ENCODE data around the gene TMEM158.

The TMEM158 gene

DNA sequence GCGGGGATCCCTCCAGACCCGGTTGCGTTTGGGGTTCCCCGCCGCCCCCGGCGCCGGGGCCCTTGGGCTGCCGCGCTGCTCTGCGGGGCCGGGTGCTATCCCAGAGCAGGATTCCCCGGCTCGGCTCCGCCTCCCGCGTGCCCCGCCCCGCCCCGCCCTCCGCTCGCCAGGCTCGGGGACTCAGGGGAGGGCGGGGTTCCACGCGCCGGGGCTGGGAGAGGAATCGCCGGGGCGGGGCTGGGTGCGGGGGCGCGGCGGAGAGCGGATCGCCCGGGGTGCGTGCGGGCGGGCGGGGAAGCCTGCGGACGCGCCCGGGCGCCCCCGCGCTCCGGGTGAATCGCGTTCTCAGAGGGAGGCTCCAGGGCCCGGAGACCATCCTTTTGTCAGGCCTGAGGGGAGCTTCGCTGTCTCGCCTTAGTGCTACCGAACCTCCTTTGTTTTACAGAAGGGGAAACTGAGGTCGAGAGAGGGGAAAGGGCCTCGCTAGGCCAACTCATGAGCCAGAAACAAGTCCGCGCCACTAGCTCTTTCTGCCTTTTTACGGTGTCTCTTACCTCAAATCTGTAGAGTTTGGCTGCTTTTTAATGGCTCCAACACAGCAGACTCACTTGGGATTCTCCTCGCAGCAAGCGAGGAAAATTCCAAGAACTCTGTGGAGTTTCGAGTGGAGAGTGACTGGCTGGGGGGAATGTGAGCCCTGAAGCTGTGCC is at the start of gene TMEM158:
Gene TMEM158 (minus strand): TSS at position 82 of the 710 bp plus-strand sequence. CDS start 260 bp downstream, outside the sequence.
- DNase-seq (ENCODE audit: low read depth): peak; percentile 33

DNA sequence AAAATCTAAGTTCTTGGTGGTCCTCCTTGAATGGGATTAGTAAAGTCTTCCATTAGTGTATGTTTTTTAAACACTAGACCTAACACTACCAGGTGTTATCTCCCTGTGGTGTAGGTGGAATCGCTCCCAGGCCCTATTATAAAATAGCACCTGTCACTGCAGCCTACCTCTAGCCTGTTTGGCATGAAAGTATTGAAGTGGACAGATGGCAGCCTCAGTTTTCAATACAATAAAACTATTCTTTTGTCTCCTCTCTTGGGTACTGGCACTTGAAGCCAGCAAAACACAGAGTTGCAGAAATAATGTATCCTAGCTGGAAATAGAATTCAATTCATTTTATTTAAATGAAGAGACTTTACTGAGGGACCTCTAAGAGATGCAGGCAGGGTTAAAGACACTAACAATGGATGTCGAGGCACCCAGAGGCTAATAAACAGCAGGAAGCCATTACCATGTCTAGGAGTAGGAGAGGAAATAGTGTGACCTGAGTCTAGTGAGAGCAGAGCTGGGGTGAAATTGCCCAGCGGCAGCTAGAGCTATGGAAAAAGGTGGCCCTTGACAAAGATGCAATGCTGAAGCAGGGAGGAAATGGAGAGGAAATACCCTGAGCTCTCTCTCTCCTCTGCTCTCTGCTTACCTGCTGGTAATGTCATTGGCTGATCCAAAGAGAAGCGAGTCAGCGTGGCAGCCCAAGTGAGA is 49.1 kb upstream of the TMEM158 start:
- DNase-seq (ENCODE audit: low read depth): no peak

DNA sequence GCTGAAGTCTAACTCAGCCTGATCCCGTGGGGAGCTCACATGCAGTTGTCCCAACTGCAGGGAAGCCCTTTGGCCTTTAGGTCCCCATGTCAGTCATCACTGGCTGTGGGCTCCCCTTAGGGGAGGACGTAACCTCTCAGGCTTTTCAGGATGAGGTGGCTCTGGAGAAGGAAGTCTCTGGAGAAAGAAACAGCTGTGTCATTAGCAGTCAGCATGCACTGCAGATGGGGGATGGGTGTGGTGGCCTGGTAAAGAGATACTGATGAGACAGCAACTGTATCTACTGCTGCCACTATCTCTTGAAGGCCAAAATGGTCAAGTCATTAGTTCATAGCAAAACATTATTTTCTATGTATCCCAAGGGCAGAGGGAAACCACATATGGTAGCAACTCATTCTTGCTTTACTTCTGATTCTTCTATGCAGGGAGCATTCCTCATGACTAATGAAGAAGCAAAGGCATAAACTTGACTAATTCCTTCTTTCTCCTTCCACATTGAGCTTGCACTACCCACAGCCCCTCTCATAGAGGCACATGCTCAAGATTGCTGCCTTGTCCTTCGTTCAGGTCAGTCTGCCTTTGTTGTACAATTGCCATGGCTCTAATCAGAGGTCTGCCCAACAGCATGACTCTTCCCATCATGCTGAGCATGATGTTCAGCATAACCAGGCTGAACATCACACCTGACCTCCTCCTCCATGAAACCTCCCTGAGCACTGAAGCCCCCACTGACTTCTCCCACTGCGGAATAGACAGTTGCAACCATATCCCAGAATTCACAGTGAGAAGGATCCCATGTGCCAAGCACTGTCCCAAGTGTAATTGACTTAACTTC is 47.8 kb upstream of the TMEM158 start:
- no peak for DNase-seq (ENCODE audit: low read depth)

DNA sequence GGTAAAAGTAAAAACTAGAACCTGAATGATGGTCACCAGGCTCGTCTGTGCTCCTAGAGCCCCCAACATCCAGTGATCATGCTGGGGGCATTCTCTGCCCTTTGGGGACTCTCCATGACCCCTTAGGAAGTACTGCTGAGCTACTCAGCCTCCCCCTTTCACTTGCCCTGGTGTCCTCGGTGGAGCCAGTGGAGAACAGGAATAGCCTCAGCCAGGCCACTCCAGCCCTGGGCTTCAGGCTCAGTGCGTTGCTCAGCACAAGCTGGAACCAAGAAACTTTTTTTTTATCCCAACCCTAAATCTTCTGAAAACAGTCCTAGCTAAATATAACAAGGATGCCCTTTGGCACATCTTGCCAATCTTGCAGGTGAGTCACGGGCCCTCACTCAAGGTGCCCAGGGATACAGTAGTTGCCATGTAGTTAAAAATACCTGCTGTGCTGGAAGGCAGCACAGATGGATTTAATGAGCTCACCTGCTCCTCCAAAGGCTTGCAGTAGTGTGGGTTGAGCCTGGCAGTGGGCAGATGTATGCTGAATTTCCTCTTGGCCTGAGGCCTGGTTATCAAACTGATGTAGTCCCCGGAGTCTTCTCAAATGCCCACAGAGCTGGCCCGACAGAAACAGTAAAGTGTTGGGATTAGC is 46.9 kb upstream of the TMEM158 start:
- no peak for DNase-seq (ENCODE audit: low read depth)

DNA sequence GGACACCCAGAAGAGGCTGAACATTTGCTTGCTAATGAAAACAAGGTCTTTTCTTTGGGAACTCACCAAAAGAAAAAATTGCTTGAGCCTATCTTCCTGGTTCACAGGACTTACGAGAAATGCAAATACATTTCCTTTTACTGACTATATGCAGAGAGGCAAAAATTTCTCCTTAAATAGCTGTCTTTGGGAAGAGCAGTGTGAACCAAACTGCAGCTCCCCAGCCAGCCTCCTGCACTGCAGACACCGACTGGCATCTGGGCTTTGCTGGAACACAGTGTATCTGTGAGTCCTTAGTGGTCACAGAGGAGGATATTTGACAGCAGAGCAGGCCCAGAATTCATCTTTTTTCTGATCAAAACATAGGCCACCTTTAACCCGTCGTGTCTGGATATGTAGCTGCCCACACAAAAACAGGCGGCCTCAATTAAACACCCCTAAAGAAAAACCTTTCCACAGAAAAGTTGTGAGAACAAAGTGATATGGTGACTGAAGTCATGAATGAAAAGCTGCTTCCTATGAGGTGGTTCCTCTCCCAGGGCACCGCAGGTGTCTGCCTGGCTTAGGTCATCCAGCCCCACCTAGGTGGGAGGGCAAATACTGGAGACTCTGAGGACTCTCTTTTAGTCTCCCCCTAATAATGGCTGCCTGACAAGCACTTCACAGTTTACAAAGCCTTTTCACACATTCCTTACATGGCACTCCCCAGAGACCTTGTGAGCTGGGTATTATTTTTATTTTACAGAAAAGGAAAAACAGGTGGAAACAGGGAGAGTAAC is 46.1 kb upstream of the TMEM158 start:
- no peak for DNase-seq (ENCODE audit: low read depth)

DNA sequence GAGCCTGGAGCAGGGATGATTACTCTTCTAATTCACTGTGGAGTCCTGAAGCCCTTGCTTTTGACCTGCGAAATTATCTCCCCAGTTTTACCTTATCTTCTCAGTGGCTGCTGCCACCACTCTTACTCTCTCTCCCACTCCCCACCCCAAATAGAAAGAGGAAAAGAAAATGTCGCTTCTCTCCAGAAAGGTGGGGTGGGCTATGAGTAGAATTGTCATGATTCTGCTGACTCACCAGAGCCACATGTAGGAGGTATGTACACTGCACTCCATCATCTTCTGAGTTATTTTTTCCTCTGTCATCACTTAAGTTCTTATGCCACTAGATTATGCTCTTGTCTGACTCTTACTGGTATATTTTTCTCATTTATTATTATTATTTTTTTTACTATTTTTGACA is 43.9 kb upstream of the TMEM158 start:
- no peak for DNase-seq (ENCODE audit: low read depth)

DNA sequence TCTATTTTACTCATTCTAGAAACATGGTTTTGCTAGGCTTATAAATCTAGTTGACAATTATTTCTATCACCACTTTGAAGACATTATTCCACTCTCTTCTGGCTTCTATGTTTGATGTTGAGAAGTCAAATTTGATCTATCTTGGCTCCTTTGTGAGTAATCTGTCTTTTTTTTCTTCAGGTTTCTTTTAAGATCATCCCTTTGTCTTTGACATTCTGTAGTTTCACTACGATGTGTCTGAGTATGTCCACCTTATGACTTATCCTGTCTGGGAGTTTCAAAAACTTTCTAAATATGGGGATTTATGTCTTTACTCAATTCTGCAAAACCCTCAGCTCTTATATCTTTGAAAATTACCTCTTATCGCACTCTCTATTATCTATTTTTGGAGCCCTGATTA is 41.0 kb upstream of the TMEM158 start:
- DNase-seq (ENCODE audit: low read depth): no peak

DNA sequence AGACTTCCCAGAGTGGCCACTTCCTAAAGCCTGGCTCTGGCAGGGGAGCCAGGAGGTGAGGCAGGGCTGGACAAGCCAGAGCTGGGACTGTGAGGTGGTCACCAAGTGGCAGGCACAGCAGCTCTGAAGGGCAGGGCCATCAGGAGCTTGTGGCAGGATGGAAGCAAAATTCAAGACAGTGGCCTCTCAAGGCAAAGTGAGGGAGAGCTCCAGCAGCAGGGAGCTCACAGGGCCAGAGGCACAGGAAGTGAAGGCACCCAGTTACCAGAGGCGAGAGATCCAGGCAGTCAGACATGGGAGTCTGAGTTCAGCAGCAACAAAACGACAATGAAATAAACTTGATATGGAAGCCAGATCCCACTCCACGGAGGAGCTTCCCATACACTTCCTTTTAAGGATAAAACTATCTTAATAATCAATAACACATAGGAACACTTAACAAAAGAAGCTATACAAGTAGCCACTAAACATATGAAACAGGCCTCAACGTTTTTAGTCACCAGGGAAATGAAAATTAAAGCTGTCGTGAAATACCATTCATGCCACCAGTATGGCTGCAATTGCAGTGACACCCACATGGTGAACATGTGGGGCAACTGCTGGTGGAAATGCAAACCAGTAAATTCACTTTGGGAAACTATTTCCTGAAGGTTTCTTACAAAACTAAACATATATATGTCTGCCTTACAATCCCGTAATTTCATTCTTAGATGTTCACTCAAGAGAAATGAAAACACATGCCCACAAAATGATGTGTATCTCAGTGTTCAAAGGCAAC is 35.4 kb upstream of the TMEM158 start:
- DNase-seq (ENCODE audit: low read depth): no peak

DNA sequence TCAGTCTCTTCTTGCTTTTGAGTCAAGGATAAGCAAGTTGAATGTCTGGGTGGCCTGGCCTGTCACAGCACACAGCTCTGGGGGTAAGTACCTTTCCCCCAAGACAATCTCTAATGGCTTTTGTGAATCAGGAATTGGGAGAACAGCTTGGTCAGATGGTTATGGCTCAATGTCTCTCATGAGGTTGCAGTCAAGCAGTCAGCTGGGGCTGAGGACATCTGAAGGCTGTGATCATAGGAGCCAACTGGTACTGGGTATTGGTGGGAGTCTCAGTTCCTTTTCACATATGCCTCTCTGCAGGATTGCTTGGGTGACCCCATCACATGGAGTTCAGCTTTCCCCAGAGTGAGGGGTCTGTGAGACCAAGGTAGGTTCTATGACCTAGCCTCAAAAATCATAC is 33.0 kb upstream of the TMEM158 start:
- no peak for DNase-seq (ENCODE audit: low read depth)

DNA sequence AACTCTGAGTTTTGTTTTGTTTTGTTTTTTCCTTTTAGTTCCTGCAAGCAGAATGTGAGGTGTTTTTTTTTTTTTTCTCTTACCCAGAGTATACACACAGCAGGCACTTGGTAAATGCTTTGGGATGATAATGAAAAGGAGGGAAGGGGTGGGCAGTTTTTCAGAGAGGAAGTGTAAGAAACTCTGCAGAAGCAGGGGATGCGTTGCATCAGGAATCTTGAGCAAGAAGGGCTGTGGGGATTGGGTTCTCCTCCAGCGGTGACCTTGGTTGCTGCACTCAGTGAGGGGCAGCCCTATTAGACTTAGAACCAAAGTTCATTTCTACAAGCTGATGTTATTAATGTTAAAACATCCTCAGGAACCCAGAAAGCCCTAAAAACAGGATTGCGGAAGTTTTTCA is 32.2 kb upstream of the TMEM158 start:
- no peak for DNase-seq (ENCODE audit: low read depth)

DNA sequence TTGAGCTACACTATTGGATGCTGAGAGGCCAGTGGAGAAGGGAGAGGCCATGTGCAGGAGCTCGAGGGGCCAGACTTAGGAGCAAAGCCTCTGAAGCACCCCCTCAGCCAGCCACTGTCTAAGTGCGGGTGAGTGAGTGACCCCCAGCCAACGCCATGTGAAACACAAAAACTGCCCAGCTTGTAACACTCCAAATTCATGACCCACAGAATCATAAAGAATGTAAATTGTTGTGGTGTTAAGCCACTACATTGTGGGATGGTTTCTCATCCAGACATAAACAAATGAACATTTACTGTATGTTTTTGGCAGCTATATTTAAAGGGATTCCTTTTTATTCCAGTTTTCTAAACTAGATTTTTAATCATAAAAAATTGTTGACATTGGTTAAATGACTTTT is 27.2 kb upstream of the TMEM158 start:
- DNase-seq (ENCODE audit: low read depth): no peak

DNA sequence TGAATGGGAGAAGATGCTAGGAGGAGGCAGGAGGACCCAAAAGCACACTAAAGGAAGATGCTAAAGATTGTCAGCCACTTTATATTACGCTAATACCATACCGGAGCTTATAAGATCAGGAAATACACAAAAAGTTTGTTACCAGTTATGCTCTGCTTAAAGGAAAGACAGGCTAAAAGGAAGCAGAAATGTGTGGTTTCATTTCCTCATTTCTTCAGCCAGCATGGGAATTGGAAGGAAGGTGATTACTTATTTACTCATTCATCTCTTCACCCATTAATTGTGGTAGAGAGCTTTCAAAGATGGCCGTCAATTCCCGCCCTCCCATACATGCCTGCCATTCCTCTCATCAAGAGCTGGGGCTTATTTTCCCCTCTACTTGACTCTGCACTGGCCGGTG is 26.7 kb upstream of the TMEM158 start:
- no peak for DNase-seq (ENCODE audit: low read depth)

DNA sequence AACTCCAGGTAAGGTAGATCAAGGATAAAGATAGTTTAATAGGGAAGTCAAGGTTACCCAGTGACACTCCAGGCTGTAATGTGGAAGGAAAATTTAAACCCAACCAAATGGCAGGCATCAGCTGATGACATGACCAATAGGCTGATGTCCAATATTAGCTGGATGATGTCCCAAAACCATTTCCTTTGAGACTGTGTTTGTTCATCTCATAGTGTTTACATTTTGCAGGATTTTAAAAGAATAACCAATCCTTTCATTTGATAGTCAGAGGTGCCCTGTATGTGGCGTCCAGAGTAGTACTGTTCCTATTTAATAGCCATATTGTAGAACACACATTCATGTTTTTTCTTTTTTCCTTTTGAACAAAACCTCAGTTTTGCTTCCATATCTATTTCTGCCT is 23.3 kb upstream of the TMEM158 start:
- DNase-seq (ENCODE audit: low read depth): no peak

DNA sequence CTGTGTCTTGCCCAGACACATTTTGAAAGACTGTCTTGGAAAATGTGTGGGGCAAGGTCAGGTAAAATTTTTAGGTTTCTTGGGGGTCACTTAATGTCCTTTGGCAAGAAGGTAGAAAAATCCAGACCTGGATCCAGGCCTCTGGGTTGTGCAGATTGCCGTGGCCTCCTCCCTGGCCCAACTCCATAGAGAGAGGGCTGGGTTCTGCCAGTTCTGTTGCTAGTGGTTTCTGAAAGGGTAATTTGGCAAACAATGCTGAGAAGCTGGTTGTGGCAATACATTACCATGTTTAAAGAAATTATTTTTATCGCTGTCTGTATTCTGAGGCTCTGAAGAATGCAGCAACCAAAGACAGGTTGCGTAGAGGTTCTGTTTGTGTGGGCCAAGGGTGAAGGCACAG is 20.2 kb upstream of the TMEM158 start:
- no peak for DNase-seq (ENCODE audit: low read depth)

DNA sequence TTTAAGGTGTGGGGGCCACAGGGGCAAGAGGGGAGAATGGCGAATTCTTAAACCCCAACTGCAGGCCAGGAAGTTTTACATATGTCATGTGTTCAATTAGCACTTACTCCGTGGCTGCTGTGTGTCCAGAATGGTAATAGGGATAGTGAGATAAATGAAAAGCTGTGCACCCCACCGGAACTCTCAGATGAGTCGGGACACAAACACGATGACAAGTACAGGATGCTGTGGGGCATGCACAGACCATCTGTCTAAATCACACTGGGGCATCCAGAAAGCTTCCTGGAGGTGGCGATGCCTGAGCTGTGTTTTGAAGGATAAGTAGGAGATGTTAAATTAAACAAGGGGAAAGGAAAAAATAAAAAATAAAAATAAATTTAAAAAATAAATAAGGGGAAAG is 18.3 kb upstream of the TMEM158 start:
- DNase-seq (ENCODE audit: low read depth): no peak

DNA sequence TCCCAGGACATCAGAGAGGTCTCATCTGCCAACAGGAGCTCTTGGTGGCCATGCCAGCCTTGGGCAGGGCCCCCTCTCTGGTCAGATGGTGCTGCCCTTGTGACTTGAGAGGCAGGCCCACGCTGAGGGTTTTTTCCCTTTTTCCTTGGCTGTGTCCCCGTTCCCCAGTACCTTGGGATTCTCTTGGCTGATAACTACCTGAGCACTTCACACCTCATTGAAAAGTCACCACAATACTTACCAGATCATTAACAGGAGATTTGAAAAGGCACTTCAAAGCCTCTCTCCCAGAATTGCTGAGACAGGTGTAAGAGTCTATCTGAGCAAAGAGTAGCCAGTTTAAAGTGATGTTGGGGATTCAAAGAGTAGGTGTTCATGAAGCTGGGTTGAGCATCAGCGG is 15.1 kb upstream of the TMEM158 start:
- DNase-seq (ENCODE audit: low read depth): no peak

DNA sequence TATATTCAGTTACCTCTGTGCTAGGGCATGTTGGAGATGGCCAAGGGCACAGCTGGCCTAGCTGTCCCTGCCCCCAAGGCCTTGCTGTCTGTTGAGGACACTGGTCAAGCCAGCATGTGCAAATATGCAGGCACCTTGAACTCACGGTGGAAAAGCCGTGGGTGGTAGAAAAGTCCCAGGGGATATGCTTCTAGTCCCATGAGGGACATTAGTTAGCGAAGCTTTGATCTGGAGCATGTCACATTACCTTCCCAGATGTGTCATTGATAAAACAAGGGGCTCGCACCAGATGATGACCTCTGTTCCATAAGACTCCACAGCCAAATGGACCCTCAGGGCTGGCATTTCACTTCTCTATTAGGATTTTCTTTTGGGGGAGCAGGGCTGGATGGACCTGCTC is 14.2 kb upstream of the TMEM158 start:
- no peak for DNase-seq (ENCODE audit: low read depth)

DNA sequence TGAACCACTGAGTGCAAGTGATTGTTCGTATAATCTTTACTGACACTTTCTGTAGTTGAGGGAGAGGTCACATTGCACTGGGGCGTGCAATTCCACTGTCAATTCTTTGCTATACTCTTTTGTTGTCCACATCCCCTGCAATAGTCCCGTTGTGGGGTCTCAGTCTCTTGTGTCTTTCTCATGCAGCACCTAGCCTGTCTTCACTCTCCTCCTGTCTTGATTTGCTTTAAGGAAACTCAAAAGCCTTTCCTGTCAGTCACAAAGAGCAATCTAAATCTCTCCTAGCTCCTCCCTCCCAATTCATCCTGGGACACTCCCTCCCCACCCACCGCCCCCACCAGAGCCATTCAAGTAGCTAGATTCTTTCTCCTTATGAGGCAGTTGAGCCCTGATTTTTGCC is 13.2 kb upstream of the TMEM158 start:
- DNase-seq (ENCODE audit: low read depth): no peak

DNA sequence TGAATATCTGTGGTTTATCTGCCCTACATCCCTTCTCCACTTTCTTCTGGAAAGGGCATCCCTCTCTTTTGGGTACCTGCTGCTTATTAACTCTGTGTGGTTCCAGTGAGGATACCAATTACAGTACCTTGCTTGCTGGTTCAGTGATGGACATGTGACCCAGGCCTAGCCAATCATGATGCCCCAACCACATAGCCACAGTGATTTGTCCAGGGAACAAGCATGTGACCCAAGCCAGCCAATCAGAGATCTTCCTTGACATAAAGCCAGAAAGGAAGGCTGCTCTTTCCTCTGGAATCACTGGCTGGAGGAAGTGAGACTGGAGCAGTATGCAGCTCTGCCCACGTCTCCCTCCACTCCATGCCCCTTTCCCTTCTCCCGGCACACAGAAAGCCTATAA is 10.9 kb upstream of the TMEM158 start:
- no peak for DNase-seq (ENCODE audit: low read depth)

DNA sequence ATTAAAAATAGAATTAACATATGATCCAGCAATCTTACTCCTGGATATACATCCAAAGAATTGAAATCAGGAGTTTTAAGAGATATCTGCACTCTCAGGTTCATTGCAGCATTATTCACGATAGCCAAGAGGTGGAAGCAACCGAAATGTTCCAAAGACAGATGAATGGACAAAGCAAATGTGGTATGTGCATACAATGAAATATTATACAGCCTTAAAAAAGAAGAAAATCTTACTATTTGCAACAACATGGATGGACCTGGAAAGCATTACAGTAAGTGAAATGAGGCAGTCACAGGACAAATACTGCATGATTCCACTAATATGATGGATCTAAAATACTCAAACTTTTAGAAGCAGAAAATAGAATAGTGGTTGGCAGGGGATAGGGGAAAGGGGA is 9.3 kb upstream of the TMEM158 start:
- no peak for DNase-seq (ENCODE audit: low read depth)

DNA sequence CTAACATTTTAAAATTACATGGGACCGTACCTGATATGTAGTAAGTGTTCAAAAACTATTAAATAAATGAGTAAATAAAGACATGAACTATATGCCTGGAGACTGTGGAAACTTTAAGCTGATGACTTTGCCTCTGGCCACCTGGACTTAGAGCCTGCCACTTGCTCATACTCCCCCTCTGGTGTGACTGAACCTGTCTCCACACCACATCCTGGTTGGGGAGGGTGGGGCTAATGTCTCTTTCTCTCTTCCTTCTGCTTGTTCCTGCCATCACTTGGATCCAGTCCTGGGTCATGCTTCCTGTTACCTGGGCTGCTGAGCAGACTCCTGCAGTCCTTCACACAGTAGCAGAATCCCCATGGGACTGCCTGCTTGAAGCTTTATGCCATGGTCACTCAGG is 8.2 kb upstream of the TMEM158 start:
- DNase-seq (ENCODE audit: low read depth): no peak
